ENCODE measurements around the gene TTC9C.
A peak's percentile ranks its signal among the peaks of the same experiment; 100 is the strongest.
"Not testable (repeated sequence)": the region's sequence is repeated elsewhere in the genome, so short reads cannot be mapped to it uniquely, and the experiment has no call there.

Gene TTC9C

GRCh38 chr11:62710001-62710345, 18.3 kb upstream of the TTC9C start:
- no peak for DNase-seq

GRCh38 chr11:62712276-62712812, 15.9 kb upstream of the TTC9C start:
- DNase-seq: no peak

GRCh38 chr11:62712861-62713260, 15.4 kb upstream of the TTC9C start:
- no peak for DNase-seq

DNA sequence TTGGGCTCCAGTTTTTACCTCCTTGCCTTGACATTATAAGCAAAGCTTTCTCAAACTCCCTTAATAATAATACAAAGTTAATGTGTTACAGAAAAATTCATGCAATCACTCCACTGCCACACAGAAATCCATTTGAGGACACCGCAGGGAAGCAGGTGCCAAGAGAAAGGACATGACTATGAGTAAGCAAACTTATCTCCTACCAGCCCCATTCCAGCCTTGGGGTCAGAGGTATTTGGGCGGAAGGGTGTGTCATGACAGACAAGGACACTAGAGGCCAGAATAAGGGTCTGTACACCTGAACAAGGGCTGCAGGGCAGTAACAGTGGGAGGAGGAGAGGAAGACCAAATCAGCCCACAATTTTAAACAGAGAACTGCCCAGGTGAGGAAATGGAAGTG, 14.9 kb upstream of the TTC9C start:
- no peak for DNase-seq

- no peak for DNase-seq
Observed at GRCh38 chr11:62715150-62716130, 12.8 kb upstream of the TTC9C start.

DNA sequence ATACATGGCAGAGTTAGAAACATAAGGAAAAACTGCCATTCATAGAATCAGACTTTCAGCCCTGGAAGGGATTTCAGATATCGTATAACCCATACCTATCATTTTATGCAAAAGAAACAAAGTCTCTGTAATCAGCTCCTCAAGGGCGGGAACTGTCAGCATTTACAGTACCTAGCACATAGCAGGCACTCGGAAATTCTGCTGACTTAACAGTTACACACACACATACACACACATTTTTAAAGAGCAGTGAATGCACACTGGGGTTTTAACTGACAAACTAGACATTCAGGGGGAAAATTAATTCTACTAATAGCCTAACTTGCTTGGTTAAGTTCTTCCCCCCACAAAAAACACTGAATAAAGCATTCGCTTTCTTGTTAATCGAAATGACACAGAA, 12.1 kb upstream of the TTC9C start:
- no peak for DNase-seq

DNA sequence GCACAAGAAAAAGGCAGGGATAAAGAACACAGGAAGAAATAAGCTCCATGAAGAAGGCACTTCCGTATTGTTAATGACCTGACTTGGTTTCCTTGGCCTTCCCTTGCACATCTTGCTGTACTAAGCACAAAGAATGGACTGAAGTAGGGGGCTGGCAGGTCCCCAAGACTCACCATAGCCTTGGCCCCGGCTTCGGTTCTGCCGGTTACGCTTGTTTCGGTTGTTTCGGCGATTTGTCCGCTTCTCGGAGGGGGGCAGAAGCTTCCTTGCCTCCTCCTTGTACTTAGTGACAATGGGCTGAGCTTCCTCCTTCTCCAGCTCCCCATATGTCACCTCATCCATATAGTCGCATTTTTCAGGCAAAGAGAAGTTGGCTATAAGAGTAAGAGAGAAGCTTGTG, 11.5 kb upstream of the TTC9C start:
- DNase-seq: no peak

DNA sequence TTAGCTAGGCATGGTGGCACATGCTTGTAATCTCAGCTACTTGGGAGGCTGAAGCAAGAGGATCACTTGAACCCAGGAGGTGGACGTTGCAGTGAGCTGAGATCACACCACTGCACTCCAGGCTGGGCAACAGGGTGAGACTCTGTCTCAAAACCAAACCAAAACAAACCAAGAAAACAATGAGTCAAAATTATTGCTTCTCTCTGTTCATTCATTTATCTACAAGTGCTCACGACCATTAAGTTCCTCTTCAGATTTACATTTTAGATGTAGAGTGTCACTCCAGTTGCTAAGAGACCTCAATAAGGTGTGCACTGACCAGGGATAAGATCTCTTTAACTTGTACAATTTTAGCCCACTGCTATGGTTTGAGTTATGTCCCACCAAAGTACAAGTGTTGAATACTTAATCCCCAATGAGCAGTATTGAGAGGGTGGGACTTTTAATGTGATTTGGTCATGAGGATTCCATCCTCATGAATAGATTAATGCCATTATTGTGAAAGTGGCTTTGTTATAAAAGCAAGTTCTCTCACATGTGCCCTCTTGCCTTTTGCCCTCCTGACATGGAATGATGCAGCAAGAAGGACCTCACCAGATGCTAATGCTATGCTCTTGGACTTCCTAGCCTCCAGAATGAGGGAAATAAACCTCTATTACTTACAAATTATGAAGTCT, 8.8 kb upstream of the TTC9C start:
- DNase-seq: no peak

- DNase-seq: no peak
Observed at GRCh38 chr11:62721994-62722393, 6.3 kb upstream of the TTC9C start.

GRCh38 chr11:62724171-62724570, 4.1 kb upstream of the TTC9C start:
- DNase-seq: no peak

GRCh38 chr11:62725646-62726045, 2.6 kb upstream of the TTC9C start:
- DNase-seq: no peak

DNA sequence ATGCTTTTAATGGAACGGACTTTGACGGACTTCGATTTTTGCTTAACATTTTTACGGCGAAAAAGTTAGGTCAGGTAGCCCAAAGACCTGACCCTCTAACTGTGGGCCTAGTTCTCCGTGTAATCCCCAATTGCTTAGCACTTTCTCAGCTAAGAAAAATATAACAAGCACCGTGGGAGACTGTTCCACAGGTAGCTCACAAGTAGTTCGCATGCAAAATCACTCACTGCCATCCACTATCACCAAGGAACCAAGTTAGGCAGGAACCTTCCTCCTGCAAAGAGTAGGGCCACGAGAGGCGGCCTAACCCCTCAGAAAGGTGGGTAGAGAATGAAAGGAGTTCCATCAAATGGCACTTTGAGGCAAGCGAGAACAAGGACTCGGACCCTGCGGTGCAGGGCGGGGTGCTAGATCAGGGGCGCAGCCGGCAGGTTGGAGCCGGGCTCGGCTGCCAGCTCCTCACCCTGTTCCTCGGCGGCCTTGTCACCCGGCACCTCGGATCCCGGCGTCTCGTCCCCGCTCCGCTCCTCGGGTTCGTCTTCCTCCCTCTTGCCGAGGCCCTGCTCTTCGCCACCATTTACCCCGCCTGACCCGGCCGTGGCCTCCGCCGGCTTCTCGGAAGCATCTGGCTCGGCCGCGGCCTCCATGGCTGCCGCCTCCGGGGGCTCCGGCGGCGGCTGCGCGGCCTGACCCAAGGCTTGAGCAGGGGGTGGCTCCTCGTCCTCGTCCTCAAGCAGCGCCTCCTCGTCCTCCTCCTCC, 2.0 kb upstream of the TTC9C start:
- no peak for DNase-seq

DNA sequence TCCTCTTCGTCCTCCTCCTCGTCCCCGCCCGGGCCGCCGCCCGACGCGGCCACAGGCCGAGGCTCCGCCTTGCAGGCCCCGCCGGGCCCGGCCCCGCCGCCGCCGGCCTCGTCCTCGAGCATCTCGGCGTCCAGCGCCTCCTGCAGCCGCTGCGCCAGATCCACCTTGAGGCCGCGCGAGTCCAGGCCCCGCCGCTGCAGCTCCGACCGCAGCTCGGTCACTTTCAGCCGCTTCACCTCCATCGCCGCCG, 1.4 kb upstream of the TTC9C start:
- no peak for DNase-seq

GRCh38 chr11:62727165-62727871, 968 bp upstream of the TTC9C start, which contains the start of gene HNRNPUL2:
TSS of gene HNRNPUL2 (minus strand) at chr11:62727457. CDS start at chr11:62727156, 301 bp downstream.
- DNase-seq: peak; percentile 100

DNA sequence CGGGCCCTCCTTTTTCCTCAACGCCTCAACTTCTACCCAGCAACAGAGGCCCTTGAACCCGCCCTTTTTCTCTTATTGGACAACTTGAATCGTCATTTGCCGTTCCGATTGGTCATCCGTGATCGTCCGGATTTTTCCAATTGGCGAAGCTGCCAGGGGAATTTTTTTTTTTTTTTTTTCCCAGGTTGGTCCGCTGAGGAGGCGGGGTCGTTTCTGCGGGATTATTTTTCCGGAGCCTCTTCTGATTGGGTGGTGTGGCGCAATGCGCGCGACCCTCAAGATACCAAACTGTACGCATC, 465 bp upstream of the TTC9C start:
- DNase-seq: peak; percentile 98

- not testable (repeated sequence) for DNase-seq
Observed at GRCh38 chr11:62730076-62730475, 1.8 kb downstream of the TTC9C start.

DNA sequence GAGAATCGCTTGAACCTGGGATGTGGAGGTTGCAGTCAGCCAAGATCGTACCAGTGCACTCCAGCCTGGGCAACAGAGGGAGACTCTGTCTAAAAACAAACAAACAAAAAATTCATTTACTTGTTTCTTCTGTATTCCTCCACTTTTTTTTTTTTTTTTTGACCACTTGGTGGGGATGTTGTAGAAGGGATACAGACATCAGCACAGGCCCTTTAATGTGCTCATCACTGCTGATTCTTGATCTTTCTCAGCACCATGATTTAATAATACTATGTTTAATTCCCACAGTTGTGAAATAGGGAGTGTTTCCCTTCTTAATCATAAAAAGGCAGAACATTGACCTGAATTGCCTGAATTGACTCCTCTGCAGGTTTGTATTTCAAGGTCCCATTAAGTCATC, 4.5 kb downstream of the TTC9C start:
- DNase-seq: peak; percentile 25

DNA sequence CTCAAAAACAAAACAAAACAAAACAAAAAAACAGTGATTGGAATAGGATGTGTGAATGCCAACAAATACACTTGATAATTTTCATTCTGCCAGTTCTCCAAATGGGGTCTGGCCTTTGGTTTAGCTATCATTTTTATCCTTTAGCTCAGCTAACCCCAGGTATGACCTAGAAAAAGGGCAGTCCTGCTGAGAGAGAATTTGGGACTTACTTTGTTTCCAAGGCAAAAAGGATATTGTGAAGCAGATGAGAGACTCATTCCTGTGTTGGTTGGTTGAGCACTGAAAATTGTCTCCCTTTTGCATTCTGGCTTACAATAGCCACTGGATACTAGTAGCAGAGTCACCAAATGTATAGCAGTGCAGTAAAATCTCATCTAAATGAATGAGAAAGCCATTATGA, 8.9 kb downstream of the TTC9C start:
- DNase-seq: no peak

DNA sequence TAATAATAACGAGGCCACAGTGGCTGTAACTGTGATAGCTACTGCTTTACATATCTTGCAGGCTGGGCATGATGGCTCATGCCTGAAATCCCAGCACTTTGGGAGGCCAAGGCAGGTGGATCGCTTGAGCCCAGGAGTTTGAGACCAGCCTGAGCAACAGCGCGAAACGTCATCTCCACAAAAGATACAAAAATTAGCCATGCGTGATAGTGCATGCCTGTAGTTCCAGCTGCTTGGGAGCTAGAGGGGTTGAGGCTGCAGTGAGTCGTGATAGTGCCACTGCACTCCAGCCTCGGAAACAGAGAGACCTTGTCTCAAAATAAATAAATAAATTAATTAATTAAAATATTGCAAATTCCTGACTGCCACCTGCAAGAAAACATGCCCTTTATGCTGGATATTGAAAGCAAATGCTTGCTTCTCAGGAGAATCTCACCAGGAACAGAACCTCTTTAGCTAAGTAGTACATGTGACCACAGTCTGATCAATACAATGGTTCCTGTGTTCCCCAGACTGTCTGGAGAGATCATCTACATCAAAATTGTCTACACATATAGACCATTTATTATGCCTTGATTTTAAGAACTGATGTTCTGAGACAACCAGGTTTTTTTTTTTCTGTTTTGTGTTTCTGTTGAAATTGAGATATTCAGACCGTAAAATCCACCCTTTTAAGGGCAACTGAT, 19.3 kb downstream of the TTC9C start:
- DNase-seq: no peak

DNA sequence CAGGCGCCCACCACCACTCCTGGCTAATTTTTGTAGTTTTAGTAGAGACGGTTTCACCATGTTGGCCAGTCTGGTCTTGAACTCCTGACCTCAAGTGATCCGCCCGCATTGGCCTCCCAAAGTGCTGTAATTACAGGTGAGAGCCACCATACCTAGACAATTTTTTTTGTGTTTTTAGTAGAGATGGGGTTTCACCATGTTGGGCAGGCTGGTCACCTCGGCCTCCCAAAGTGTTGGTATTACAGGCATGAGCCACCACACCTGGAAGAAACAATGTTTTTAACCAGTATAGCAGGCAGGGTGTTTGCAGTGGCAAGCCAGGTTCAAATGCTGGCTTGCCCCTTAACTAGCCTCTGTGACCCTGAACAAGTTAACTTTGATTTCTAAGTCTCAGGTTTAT, 21.6 kb downstream of the TTC9C start:
- DNase-seq: not testable (repeated sequence)

DNA sequence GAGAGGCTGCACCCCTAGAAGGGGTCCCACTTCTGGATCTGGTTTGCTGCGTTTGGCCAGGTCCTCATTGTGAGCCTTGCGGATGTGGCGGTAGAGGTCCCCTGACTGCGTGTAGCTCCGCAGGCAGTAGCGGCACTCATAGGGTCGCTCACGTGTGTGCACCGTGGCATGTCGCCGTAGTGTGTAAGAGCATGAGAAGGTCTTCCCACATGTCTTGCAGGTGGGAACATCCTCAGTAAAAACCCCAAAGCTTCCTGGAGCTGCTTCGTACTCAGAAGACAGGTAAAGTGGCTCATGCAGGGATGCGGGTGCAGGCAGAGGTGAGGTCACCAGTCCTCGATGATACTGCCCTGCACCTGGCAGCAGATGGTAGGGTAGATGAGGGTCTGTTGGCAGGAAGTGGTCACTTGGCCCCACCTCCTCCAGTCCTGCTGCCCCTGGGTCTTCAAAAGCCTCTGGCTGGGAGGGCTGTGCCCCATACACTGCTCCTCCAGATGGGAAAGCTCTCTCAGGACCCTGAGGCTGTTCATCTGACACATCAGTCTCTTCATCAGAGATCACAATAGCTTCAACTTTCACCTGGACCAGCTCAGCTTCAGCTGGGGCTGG, 24.0 kb downstream of the TTC9C start:
- no peak for DNase-seq
